Stimulated activated CD8-positive, alpha-beta memory T cell treated with anti-CD3 and anti-CD28 coated beads, Interleukin-2, amount 100 ng/mL, for 48 hours (primary cell): ENCODE measurements around the gene NMNAT2.

Experiments used
- DNase-seq, 2 donors: peaks; one replicate each; pipeline ENCODE4 v3.0.0-alpha.2; 2020; ENCODE audit warnings: low read depth in 2 of 2

The NMNAT2 gene

DNA sequence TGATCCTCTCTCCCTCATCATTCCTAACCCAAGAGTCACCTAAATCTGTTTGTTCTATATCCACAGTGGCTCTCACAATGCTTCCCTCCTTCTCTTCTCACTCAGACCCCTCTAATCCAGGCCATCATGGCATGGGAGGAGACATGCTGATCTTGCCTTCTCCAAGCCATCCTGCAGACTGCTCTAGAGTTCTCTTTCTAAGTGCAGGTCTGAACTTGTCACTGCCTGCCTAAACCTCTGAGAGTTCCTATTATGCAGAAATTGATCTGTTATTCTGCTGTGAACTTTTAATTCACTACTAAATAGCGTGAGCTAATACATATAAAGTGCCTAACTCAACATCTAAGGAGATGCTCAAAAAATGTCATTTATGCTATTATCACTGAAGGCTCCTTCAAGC is 205.3 kb downstream of the NMNAT2 start:
- DNase-seq, result no peak

DNA sequence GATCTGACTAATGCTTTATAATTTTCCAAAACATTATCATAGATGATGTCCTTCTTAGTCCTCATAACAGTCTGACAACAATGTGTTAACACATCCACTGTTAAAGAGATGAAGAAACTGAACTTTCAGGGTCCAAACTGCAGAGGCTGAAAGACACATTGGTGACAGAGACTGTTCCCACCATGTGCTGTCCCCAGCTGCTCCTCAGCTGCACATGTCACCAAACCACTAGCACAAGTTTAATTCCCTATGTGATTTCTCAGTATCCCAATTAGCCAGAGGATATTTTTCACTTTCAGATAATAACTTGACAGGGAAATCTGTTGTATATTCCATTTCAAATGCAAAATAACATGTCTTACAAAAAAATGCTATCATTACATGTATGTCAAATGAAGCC is 207.5 kb downstream of the NMNAT2 start:
- no peak for DNase-seq

DNA sequence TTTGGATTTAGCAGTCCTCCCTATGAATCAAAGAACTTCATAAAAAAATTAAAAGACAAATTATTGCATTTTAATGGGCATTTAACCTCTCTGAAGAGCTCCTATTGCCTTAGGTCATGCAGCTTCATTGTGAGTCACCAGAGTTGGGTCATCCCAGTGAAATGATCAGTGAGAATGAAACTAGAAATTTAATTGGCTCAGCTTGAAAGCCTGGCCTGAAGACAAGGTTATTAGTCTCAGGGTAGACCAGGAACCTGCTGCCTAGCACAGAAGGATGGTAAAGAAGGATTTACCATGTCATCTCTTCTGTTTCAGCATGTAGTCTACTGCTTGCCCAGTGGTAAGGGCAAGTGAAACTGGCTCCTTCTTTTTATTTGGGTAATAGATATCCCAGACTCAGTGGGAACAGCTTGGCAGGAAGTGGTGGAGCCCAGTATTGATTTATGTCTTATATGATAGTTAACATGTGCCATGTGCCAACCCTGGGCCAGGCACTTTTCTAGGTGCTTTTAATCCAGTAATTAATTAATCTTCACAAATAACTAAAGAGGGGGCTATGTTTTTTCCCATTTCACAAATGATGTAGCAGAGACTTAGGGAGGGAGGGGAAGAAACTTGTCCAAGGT is 208.5 kb downstream of the NMNAT2 start:
- no peak for DNase-seq

DNA sequence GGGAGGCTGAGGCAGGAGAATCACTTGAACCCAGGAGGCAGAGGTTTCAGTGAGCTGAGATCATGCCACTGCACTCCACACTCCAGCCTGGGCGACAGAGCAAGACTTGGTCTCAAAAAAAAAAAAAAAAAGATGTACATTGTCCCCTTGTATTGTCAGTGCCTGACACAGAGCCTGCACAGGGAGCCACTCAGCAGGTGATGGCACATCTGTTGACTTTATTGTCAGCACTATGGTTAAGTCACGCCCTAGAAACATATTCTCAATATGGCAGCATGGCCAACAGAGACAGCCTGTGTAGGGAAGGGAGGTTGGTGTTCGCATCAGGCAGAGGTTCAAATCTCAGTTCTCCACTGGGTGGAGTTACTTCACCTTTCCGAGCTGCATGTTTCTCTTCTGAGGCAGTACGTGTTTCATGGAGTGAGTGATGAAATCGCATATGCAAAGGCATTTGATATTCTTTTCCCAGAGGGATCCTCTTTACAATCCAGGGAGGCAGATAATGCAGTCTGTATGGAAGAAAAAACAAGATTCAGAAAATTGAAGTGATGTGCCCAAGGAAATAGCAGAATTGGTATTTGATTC is 211.6 kb downstream of the NMNAT2 start:
- no peak for DNase-seq

DNA sequence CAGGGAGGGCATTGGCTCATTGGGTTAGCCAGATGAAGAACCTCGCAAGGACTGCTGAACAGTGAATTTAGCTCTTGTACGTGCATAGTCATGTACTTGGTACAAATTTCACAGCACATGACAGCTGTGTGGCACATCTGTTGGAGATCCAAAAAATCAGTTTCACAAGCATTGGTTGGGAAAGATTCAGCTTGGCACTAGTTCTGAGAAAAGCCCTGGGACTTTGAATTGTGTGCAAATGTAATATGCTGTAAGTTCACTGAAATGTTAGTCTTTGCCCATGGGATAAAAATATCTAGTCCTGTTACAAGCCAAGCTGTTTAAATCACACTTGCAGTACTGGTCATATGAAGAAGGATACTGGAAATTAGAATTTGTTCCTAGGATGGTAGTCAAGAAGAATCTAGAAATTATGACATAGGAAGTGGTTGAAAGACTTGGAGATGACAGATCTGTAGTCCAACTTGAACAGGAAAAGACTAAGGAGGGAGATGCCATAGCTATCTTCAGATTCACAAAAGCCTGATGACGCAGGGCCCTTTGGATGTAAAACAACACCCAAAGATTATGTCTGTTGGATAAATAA is 212.9 kb downstream of the NMNAT2 start:
- no peak for DNase-seq

DNA sequence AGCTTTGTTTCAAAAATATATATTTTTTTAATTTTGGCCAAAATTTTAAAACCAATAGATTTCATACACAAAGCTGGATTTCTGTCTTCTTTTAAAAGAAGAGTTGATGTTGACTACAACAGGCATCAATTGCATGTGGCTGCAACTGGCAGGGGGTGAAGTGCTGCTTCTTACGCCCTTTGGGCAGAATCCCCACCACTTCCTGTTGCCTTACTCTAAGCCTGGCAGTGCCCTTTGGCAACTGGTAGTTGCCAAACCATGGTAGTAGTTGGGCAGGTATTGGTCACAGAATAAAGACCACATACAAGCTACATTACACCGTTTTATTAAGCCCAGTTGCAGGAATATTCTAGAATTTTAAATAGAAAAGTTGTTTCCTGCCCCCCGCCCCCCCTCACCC is 215.1 kb downstream of the NMNAT2 start:
- DNase-seq, result no peak

DNA sequence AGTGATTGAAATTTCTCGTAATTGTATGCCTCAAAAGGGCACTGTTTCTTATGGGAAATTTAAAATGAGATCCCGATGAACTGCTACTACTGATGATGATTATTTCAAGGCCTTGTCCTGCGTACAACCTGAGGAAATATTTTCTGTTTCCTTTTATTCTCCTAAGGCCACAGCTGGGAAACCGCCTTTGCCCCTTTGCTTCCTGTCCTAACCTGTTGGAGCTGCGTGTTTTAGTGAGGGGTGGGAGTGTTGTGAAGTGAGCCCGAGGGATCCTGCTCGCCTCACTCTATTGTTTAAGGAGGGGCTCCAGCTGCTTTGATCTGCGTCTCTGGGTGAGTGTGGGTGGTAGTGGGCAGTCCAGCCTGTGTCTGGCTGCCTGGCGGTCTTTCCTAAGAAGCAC is 217.7 kb downstream of the NMNAT2 start:
- DNase-seq, result no peak

DNA sequence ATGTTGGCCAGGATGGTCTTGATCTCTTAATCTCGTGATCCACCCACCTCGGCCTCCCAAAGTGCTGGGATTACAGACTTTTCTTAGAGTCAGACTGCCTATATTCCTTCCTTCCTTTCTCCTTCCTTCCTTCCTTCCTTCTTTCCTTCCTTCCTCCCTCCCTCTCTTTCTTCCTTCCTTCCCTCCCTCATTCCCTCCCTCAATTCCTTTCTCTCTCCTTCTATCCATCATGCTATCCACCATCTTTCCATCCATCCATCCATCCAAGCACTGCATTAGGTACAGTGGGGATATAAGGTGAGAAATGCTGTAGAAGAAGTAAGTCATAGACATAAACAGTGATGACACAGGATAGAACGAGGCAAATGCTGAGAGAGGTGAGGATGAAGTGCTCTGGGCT is 218.9 kb downstream of the NMNAT2 start:
- DNase-seq, result no peak

DNA sequence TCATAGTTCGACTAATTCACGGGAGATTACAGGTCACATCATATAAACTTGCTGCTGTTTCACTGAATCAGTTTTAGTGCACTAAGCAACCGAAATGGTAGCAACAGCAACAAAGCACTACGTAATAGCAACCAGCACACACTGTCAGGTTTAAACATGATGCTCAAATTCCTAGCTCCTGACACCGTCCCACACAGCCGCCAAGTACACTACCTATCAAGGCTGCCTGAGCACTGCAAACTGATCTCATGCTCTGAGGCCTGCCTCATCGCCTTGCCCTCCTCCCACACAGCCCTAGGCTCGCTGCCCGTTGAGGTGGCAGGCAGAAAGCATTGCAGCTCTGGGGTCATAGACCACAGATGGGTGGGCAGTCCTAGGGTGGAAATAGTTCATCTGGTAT is 219.7 kb downstream of the NMNAT2 start:
- no peak for DNase-seq
